ACC112 (cell line): ENCODE results near the gene ABHD16B.

Experiments
- H2AFZ ChIP-seq: fragments of 200-600 bp; sonication (generic); one replicate; pipeline ENCODE4 v1.6.0; 2017; ENCODE audit warnings: antibody characterized with exemption, low read length; ENCODE audit not compliant: unreplicated experiment
- H3K27ac ChIP-seq: fragments of 200-600 bp; sonication (generic); 2 replicates; pipeline ENCODE4 v1.5.1; 2014; ENCODE audit warnings: low read depth, mild to moderate bottlenecking, antibody characterized with exemption, low read length, moderate library complexity
- H3K27me3 ChIP-seq: fragments of 200-600 bp; sonication (generic); 2 replicates; pipeline ENCODE4 v1.6.1; 2014; ENCODE audit warnings: mild to moderate bottlenecking, antibody characterized with exemption, low read length, moderate library complexity, mixed read lengths; ENCODE audit not compliant: insufficient read depth
- H3K36me3 ChIP-seq: fragments of 200-600 bp; sonication (generic); 2 replicates; pipeline ENCODE4 v1.6.1; 2016; ENCODE audit warnings: mild to moderate bottlenecking, antibody characterized with exemption, low read length, moderate library complexity, mixed read lengths; ENCODE audit not compliant: insufficient read depth
- H3K4me1 ChIP-seq: fragments of 200-600 bp; sonication (generic); one replicate; pipeline ENCODE4 v1.6.1; 2016; ENCODE audit warnings: low read length, mixed read lengths; ENCODE audit not compliant: insufficient read depth, unreplicated experiment, control insufficient read depth
- H3K4me3 ChIP-seq: fragments of 200-600 bp; sonication (generic); 2 replicates; pipeline ENCODE4 v1.5.1; 2014; ENCODE audit warnings: mild to moderate bottlenecking, low read depth, low read length
- H3K79me2 ChIP-seq: fragments of 200-600 bp; sonication (generic); one replicate; pipeline ENCODE4 v1.6.0; 2016; ENCODE audit warnings: low read length; ENCODE audit not compliant: control insufficient read depth, unreplicated experiment, insufficient read depth

Gene ABHD16B

GRCh38 chr20:63898882-63899558, 37.7 kb downstream of the ABHD16B start:
- H3K27ac ChIP-seq: no peak overlapping the region
- peaks cover 76% of the 10 kb centered on the region for H3K79me2 ChIP-seq
- H3K36me3 ChIP-seq: no peaks in the 10 kb centered on the region; the same call in 1 of the 2 replicates

GRCh38 chr20:63900413-63900812, 39.1 kb downstream of the ABHD16B start:
- H3K4me3 ChIP-seq: no peak overlapping the region
- no peak overlapping the region for H3K27ac ChIP-seq
- H3K79me2 ChIP-seq: peaks cover 87% of the 10 kb centered on the region
- H2AFZ ChIP-seq: no peak overlapping the region
- no peaks in the 10 kb centered on the region; the same call in 1 of the 2 replicates for H3K36me3 ChIP-seq
- no peaks in the 10 kb centered on the region for H3K27me3 ChIP-seq
- peaks cover 4% of the 10 kb centered on the region for H3K4me1 ChIP-seq

More at GRCh38 chr20:63898882-63899558, 37.7 kb downstream of the ABHD16B start:
- H3K4me1 ChIP-seq: peaks cover 4% of the 10 kb centered on the region
- no peaks in the 10 kb centered on the region for H3K27me3 ChIP-seq
- no peak overlapping the region for H2AFZ ChIP-seq
- no peak overlapping the region for H3K4me3 ChIP-seq

GRCh38 chr20:63903796-63904561, 42.7 kb downstream of the ABHD16B start:
- H3K27me3 ChIP-seq: no peaks in the 10 kb centered on the region
- no peaks in the 10 kb centered on the region; the same call in 1 of the 2 replicates for H3K36me3 ChIP-seq
- peaks cover 86% of the 10 kb centered on the region for H3K79me2 ChIP-seq
- H3K4me3 ChIP-seq: no peak overlapping the region
- no peak overlapping the region for H2AFZ ChIP-seq
- H3K27ac ChIP-seq: no peak overlapping the region
- H3K4me1 ChIP-seq: peaks cover 4% of the 10 kb centered on the region

GRCh38 chr20:63908008-63908682, 46.8 kb downstream of the ABHD16B start:
- H3K27me3 ChIP-seq: no peaks in the 10 kb centered on the region
- no peak overlapping the region for H3K27ac ChIP-seq
- no peak overlapping the region for H3K4me3 ChIP-seq
- H2AFZ ChIP-seq: no peak overlapping the region
- H3K79me2 ChIP-seq: peaks cover 94% of the 10 kb centered on the region
- H3K36me3 ChIP-seq: no peaks in the 10 kb centered on the region
- peaks cover 9% of the 10 kb centered on the region for H3K4me1 ChIP-seq

- Histone ChIP-seq H3K79me2 (peaks cover 96% of the 10 kb centered on the region), H3K4me3 (no peak overlapping the region), H3K36me3 (no peaks in the 10 kb centered on the region), H3K27ac (0 out of 2 replicates have a peak overlapping the region, but pooled peaks have one; percentile 31), H3K4me1 (peaks cover 8% of the 10 kb centered on the region), H3K27me3 (no peaks in the 10 kb centered on the region), H2AFZ (no peak overlapping the region)
These were observed 49.9 kb downstream of the ABHD16B start for GRCh38 chr20:63911176-63911575.
